Skin of body (tissue), 2 donors: Measurements from ENCODE around the gene CAMK2A. TPM values are rescaled to one million over a fixed set of nuclear protein-coding genes. Genes with fewer than 3 reads are reported as not detected.
A peak's percentile ranks its signal among the peaks of the same experiment; 100 is the strongest.

Source experiments
- DNase-seq: peaks from one replicate; lab custom pipeline; 2025; lab: John Stamatoyannopoulos, UW
- total RNA-seq: library from RNA; depleted of rRNA; stranded (reverse); fragments of >200 nt; gene quantifications from one replicate; pipeline ENCODE4 v1.2.3, GENCODE V29; 2014

CAMK2A gene
- total RNA-seq, 1 donor from 2014 or later, result 4.0 TPM

GRCh38 chr5:150316320-150316719 lies 26.7 kb upstream of the CAMK2A start:
- DNase-seq, result no peak

- DNase-seq, result no peak
Observed at GRCh38 chr5:150315245-150315644, 25.7 kb upstream of the CAMK2A start.

GRCh38 chr5:150313921-150314716 lies 24.5 kb upstream of the CAMK2A start:
- no peak for DNase-seq

DNA sequence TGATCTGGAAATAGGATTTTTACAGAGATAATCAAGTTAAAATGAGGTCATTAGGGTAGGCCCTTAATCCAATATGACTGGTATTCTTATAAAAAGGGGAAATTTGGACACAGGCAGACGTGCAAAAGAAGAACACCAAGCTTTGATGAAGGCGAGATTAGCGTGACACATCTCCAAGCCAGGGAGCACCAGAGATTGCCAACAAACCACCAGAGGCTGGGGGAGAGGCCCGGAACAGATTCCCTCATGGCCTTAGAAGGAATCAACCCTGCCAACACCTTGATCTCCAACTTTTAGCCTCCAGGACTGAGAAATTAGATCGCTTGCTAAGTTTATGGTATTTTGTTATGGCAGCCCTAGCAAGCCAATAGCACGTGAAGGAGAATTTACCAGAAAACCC lies 23.9 kb upstream of the CAMK2A start:
- DNase-seq, result no peak

- DNase-seq, result no peak
Observed at GRCh38 chr5:150312518-150312917, 22.9 kb upstream of the CAMK2A start.

GRCh38 chr5:150311015-150311692 lies 21.6 kb upstream of the CAMK2A start:
- DNase-seq, result no peak

GRCh38 chr5:150310246-150310645 lies 20.7 kb upstream of the CAMK2A start:
- DNase-seq, result no peak

DNA sequence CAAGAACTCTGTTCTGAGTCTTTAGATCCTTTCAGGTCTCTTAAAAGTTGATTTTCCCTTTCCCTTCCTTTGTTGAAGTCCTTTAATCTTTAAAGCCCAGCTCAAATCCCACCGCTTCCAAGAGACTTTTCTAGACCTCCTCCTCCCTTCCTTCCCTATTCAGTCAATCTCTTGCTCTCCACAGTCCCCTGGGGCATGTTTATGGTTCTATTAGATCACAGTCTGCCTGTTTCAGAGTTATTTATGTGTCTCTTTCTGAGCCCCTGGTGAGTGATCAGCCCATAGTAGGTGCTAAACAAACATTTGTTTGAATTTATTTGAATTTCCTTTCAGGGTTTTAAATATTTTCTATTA lies 20.3 kb upstream of the CAMK2A start:
- no peak for DNase-seq

- DNase-seq, result no peak
Observed at GRCh38 chr5:150309101-150309885, 19.7 kb upstream of the CAMK2A start.

GRCh38 chr5:150307617-150308426 lies 18.2 kb upstream of the CAMK2A start:
- no peak for DNase-seq

DNA sequence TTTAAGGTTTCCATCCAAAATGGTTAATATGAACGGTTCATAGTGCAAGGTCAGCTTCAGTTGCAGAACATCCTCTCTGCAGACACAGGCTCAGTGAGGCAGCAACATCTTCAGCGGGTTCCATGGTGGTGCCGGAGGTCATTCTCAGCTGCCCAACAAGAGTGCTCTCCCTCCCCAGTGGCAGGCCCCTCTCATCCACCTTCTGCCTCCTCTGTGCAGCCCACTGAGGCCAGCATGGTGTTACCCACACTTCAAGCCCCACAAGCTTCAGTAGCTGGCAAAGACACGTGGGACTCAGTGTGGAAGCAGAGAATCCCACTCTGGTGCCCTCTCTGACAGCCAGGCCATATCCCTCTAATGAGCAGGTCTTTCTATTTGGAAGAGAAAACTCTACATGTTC lies 17.2 kb upstream of the CAMK2A start:
- DNase-seq, result no peak

DNA sequence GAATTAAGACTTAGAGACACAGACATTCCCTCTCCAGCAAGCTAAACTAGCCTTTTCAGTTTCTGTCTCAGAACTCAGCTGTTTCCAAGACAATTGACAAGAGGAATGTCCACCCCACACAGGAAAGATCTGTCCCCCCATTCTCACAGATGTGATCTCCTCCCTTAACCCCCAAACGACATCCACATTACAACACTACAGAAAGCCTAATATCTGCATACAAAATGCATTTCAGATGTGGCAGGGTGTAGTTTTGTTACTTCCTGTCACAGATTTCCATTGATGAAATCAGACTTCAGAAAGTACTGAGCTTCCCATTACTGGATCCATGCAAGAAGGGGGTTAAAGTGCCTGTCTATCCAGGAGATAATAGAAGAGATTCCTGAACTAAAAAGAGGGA lies 16.0 kb upstream of the CAMK2A start:
- peak; percentile 54 for DNase-seq

- DNase-seq, result no peak
Observed at GRCh38 chr5:150305095-150305494, 15.5 kb upstream of the CAMK2A start.

DNA sequence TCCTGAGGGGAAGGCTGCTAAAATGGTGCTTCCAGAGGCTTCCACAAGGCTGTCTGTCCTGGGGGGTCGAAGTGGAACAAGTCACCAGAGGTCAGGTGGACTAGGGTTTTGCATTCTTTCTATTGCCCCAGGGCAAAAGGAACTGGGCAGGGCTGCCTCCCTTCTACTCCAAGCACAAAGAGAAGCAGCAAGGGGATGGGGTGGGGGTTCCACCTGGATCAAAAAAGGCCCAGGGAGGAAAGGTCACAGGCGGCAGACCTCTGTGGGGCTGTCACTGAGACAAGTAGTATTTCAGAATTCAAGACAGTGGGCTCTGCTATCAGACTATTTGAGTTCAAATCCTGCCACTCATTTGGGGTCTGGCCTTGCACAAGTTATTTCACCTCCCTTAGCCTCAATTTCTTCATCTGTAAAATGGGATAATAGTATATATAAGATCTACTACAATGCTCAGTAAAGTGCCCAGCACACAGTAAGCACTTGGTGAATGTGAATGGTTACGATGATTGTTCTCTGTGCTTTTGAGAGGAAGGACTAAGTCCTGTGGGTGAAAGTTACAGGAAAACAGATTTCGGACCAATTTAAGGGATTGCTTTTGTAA lies 15.0 kb upstream of the CAMK2A start:
- DNase-seq, result no peak

DNA sequence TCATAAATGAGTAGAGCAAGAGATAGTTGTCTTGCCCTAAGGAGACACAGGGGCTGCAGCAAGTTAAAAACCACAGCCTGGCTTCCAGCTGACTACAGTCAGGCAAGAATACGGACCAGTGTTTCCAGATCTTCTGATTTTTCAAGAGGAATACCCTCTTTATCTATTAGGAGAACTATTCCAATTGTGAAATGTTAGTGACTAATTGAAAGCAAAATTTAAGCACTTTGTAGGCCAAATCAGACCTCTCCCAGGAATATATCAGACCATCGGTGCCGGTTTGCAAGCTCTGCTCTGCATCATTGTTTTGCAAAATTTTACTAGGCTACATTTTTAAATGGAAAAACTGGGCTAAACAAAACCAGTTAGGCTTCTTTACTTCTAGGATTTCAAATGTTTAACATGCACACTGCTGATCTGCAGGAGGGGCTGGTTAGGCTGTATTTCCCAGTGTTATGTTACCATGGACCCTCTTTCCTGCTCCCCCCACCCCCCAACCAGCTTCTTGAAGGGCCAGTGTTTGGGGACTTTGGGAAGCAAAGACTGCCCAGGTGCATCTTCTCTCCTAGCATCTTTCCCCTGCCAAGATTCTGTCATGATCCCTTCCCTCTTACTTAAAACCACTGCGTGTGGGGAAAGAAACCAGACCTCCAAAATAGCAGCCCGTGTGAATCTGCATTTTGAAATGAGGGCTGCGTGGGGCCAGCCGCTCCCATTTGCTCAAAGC lies 14.2 kb upstream of the CAMK2A start:
- no peak for DNase-seq

GRCh38 chr5:150303070-150303615 lies 13.6 kb upstream of the CAMK2A start:
- no peak for DNase-seq

- DNase-seq, result peak; percentile 28
Observed at GRCh38 chr5:150302301-150303069, 12.9 kb upstream of the CAMK2A start, which contains the start of gene ARSI. Gene ARSI (minus strand): TSS chr5:150302905. CDS start chr5:150302373, 532 bp downstream.

DNA sequence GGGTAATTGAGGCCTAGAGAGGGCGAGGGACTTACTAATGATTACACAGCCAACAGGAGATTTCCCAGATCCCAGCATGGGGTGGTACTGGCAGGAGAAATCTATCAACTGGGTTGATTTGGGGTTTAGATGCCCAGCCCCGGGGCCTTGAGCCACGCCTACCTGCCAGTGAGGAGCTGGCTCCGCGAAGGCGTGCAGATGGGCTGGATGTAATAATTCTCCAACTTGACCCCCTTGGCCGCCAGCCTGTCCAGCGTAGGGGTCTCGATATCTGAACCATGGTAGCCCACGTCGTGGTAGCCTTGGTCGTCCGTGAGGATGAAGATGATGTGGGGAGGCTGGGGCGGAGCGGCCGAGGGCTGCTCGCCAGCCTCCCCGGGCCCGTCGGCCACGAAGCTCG lies 12.3 kb upstream of the CAMK2A start:
- DNase-seq, result no peak

GRCh38 chr5:150301170-150301505 lies 11.6 kb upstream of the CAMK2A start:
- no peak for DNase-seq
